ENCODE measurements around the gene OR4N2.

DNA sequence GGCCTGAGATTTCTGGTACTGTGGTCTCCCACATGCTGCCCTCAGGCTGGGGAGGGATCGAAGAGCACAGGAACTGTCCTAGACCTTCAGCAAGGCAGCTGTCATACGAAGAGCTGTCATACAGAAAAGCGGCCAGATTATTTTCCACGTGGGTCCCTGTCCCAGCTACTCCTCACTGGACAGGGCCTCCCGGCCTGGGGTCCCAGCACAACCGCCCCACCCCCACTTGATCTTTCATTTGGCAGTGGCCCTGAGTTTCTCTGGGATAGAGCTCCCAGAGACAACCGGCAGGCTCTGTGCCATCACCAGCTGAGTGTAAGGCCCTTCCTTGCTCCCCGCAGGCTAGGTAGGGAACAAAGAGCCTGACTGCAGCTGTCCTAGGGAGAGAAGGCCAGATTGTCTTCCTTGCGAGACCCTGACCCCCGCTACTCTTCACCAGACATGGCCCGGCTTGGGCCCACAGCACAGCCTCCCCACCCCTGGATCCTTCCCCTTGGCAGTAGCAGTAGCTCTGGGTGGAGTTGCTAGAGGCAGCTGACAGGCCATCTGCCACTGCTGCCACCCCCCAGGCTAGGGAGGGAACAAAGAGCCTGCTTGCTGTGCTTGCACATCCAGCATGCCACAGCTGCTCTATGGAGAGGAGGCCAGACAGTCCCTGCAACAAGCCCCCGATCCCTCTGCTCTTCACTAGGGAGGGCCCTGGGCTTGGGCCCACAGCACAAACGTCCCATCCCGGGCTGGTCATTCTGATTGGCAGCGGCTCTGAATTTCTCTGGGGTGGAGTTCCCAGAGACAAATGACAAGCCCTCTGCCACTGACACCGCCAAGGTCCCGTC lies 3.1 kb upstream of the OR4N2 start:
- TF ChIP-seq, protein P1, sequence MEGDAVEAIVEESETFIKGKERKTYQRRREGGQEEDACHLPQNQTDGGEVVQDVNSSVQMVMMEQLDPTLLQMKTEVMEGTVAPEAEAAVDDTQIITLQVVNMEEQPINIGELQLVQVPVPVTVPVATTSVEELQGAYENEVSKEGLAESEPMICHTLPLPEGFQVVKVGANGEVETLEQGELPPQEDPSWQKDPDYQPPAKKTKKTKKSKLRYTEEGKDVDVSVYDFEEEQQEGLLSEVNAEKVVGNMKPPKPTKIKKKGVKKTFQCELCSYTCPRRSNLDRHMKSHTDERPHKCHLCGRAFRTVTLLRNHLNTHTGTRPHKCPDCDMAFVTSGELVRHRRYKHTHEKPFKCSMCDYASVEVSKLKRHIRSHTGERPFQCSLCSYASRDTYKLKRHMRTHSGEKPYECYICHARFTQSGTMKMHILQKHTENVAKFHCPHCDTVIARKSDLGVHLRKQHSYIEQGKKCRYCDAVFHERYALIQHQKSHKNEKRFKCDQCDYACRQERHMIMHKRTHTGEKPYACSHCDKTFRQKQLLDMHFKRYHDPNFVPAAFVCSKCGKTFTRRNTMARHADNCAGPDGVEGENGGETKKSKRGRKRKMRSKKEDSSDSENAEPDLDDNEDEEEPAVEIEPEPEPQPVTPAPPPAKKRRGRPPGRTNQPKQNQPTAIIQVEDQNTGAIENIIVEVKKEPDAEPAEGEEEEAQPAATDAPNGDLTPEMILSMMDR (IDR thresholded peaks at IDR 0.05), result no peak
- TF ChIP-seq POLR2A (IDR thresholded peaks at IDR 0.05), result no peak

All from adrenal gland (tissue), 5 donors.